GM12872 (cell line): ENCODE results near the gene NSRP1.

Experiments used
- TF ChIP-seq, protein P1 (sequence below): IDR thresholded peaks from 3 replicates; pipeline ENCODE4 v1.5.1; 2011; ENCODE audit warnings: low read depth, mild to moderate bottlenecking, low read length, moderate library complexity; ENCODE audit not compliant: insufficient read depth

The NSRP1 gene

DNA sequence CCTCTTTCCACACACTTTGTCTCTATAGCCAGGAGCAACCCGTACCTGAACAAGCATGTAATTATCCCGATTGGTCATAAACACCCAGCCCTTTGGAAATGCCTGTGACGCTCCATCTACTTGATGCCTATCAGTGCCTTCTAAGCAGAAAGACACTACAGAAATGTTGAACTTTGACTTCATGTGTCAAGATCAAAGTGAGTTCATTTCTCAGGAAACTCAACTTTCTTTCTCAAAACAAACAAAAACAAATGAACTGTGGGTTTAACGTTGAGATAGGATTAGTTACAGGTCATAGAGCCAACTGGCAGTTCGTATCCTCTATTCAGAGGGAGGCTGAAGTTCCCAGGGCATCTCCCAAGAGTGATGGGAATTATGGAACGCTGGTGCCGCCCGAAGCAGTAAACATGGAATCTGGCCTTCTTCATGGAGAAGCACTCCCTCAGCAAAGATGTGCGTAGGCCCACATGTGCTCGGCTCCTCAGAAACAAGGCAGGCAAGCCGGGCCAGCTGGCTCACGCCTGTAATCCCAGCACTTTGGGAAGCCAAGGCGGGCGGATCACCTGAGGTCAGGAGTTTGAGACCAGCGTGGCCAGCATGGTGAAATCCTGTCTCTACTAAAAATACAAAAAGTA is 109.4 kb downstream of the NSRP1 start:
- TF ChIP-seq, protein P1, sequence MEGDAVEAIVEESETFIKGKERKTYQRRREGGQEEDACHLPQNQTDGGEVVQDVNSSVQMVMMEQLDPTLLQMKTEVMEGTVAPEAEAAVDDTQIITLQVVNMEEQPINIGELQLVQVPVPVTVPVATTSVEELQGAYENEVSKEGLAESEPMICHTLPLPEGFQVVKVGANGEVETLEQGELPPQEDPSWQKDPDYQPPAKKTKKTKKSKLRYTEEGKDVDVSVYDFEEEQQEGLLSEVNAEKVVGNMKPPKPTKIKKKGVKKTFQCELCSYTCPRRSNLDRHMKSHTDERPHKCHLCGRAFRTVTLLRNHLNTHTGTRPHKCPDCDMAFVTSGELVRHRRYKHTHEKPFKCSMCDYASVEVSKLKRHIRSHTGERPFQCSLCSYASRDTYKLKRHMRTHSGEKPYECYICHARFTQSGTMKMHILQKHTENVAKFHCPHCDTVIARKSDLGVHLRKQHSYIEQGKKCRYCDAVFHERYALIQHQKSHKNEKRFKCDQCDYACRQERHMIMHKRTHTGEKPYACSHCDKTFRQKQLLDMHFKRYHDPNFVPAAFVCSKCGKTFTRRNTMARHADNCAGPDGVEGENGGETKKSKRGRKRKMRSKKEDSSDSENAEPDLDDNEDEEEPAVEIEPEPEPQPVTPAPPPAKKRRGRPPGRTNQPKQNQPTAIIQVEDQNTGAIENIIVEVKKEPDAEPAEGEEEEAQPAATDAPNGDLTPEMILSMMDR, result no peak

DNA sequence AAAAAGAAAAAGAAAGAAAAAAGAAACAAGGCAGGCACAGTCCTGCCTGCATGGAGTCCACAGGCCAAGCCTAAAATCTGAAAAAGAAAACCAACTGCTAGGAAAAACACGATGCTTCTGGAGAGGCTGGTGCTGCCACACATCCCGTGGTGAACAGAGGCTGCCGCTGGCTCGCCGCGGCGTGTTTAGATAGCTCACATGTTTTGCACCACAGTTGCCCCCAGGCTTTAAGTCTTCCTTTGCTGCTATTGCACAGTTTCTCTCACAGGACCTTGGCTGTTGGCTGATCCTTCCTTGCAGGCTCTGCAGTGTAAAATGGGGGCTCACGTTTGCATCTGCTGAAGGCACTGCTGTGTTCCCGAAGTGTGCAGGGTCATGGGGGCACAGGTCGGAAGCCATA is 110.3 kb downstream of the NSRP1 start:
- TF ChIP-seq, protein P1, result no peak

DNA sequence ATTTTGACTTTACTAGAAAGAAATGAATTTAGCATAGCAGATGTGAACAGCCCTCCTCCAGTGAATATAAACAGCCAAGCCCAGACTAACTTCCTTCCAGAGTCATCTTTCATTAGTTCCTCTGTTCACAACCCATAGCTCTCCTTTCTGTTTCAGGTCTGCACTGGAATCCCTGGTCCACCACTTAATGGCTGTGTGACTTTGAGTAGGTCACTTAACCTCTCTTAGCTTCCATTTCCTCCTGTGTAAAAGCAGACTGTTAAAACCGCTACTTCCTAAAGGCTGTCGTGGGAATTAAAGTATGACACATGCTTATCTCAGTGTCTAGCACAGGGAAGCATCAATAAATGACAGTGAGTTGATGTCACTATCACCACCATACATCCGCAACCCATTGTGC is 111.4 kb downstream of the NSRP1 start:
- TF ChIP-seq, protein P1, result no peak

DNA sequence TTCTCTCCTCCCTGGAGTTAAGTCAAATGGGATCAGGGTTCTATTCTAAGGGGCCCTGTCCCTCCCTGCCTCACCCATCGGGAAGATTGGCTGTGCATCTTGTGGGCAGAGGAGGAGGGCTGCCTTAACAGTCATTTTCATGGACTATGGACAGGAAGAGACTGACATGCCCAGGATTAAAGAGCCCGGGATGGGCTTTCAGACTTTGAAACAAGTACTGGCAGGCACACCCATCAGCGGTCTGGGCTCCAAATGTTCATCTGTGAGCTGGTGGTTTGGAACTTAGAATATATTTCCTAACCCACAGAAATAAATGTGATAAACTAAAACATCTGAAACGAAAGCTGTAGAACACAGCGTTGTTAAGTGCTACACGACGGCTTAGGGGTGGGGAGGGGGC is 112.4 kb downstream of the NSRP1 start:
- TF ChIP-seq, protein P1, result no peak

DNA sequence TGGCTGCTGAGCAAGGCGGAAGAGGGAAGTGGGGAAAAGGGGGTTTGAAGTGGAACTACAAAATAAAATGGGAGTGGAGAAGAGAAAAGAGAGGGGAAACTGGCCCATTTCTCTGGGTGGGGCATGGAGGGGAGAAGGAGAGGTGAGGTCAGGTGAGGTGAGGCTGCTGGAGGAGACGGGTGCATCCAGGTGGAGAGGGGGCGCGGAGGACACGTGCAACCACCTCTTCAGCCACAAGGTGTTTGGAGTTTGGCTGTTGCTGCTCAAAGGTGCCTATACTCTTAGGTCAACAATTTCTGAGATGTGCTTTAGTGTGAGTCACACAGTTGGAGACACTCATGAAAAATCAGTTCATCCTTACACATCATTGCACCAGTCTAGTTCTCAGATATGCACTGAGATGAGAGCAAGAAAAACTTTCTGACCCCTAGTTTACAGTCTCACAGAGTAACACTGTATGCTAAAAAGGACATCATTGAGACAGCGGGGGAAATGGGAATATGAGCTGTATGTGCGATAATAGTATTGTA is 114.0 kb downstream of the NSRP1 start:
- TF ChIP-seq, protein P1, result no peak

DNA sequence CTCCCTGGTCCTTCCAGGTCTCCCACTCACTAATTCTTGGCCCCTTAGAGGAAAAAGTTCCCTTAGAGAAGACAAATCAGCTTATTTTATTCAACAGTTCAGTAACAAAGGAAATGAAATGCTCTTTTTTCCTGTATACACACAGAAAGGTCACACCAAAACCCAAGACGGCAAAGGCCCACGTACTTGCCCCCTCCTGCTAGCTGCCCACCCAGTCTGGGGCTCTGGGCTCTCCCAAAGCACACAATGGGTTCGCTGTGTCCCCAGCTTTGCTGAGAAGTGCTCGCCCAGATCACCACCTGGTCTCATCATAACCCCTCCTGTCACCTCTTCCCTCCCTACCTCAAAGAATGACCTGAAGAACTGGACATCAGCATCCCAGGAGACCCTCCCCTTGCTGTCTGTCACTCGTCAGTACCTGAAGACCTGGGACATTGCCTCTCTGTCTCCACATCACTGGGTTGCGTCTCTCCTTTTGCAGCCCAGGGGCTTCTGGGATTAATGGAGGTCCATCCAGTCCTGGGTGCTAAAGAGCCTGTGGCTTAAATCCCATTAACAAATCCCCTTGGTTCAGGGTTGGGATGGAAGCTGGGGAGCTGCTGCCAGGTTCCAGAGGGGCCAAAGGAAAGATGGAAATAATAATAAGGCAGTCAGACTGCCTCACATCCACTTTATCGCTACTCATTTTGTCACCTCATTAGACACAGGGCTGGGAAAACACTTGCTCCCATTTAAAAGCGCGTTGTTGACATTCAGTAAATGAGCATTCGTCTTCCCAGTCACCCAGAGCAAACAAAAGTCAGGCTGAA is 115.6 kb downstream of the NSRP1 start:
- TF ChIP-seq, protein P1, result no peak

DNA sequence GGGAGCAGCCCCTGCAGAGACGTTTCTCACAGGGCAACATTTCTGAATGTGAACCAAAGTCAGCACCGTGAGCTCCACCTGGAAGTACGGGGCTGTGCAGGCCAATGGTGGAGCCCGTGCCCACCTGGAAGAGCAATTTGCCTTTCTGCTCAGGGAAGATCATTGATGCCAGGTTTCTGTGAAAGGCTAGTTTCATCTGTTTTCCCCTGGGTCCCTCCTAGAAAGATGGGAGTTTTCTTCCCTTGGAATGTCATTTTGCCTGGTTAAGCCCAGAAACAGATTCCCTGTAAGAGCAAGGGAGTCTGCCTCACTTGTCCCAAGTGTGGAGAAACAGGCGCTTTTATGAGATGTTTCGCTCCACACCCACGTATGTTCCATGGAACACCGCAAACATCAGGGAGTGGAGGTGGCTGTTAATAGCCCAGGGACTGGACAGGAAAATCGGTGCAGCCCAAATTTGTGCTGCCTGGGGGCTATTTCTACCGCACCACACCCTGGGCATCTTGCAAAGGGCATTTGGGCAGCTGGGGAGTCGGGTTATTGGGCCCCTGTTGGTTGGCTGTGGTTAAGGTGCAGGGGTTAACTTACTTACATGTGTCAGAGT is 116.3 kb downstream of the NSRP1 start:
- TF ChIP-seq, protein P1, result no peak
